Hypothalamus (tissue), 51 donors: ENCODE measurements around the gene ZCCHC24.

ENCODE experiments used
- DNase-seq, 51 donors: peaks; one replicate each; lab custom pipeline; 2025; lab: John Stamatoyannopoulos, UW

The ZCCHC24 gene

GRCh38 chr10:79473496-79474095, 28.2 kb upstream of the ZCCHC24 start:
- DNase-seq = no peak

GRCh38 chr10:79472951-79473350, 27.5 kb upstream of the ZCCHC24 start:
- DNase-seq = peak in 1 of 51 donors; percentile 22

- no peak for DNase-seq
Measured at GRCh38 chr10:79472449-79472848, 27.0 kb upstream of the ZCCHC24 start.

- DNase-seq = no peak
Measured at GRCh38 chr10:79471776-79472175, 26.4 kb upstream of the ZCCHC24 start.

- DNase-seq = no peak
Measured at GRCh38 chr10:79470096-79470495, 24.7 kb upstream of the ZCCHC24 start.

GRCh38 chr10:79468841-79469585, 23.6 kb upstream of the ZCCHC24 start:
- DNase-seq = no peak

- DNase-seq = no peak
Measured at GRCh38 chr10:79468015-79468560, 22.7 kb upstream of the ZCCHC24 start.

GRCh38 chr10:79465341-79465740, 19.9 kb upstream of the ZCCHC24 start:
- no peak for DNase-seq

- DNase-seq = no peak
Measured at GRCh38 chr10:79463578-79464496, 18.4 kb upstream of the ZCCHC24 start.

GRCh38 chr10:79460687-79461086, 15.3 kb upstream of the ZCCHC24 start:
- DNase-seq = no peak

GRCh38 chr10:79459243-79459642, 13.8 kb upstream of the ZCCHC24 start:
- DNase-seq = no peak

GRCh38 chr10:79458483-79458882, 13.1 kb upstream of the ZCCHC24 start:
- no peak for DNase-seq

GRCh38 chr10:79457256-79457785, 11.9 kb upstream of the ZCCHC24 start:
- DNase-seq = no peak

- no peak for DNase-seq
Measured at GRCh38 chr10:79454259-79454658, 8.8 kb upstream of the ZCCHC24 start.

GRCh38 chr10:79453392-79453791, 8.0 kb upstream of the ZCCHC24 start:
- DNase-seq = no peak

GRCh38 chr10:79452174-79452611, 6.8 kb upstream of the ZCCHC24 start:
- no peak for DNase-seq

- no peak for DNase-seq
Measured at GRCh38 chr10:79451046-79451699, 5.7 kb upstream of the ZCCHC24 start.

GRCh38 chr10:79449181-79450146, 4.0 kb upstream of the ZCCHC24 start:
- no peak for DNase-seq

GRCh38 chr10:79448732-79449049, 3.3 kb upstream of the ZCCHC24 start:
- DNase-seq = no peak
